GM23338 (cell line): Measurements from ENCODE around the gene SMG9. TPM values are rescaled to one million over a fixed set of nuclear protein-coding genes. Genes with fewer than 3 reads are reported as not detected.

ENCODE experiments used
- ATAC-seq: fragments of 200-7000 bp; cut with Tn5 transposase; 3 replicates; pipeline ENCODE4 v1.9.1; 2020
- DNase-seq: peaks from one replicate; pipeline ENCODE4 v3.0.0-alpha.2; 2015; ENCODE audit warnings: low spot score
- H2AFZ ChIP-seq: fragments of 200-600 bp; sonication (generic); 2 replicates; pipeline ENCODE4 v1.8.0; 2016; ENCODE audit warnings: antibody characterized with exemption, mild to moderate bottlenecking, moderate library complexity
- H3F3A ChIP-seq: fragments of 200-600 bp; sonication (generic); replicated peaks from 2 replicates; pipeline ENCODE4 v1.8.0; 2017; ENCODE audit warnings: antibody characterized with exemption, mixed run types, low read depth
- H3K27ac ChIP-seq: fragments of 200-600 bp; sonication (generic); 2 replicates; pipeline ENCODE4 v1.6.1; 2016; ENCODE audit warnings: low read depth
- H3K27me3 ChIP-seq: fragments of 200-600 bp; sonication (generic); 2 replicates; pipeline ENCODE4 v1.8.0; 2016; ENCODE audit warnings: mild to moderate bottlenecking, mixed run types, moderate library complexity; ENCODE audit not compliant: insufficient read depth
- H3K36me3 ChIP-seq: fragments of 200-600 bp; sonication (generic); 2 replicates; pipeline ENCODE4 v1.8.0; 2016; ENCODE audit warnings: mild to moderate bottlenecking; ENCODE audit not compliant: insufficient read depth
- H3K4me1 ChIP-seq: fragments of 200-600 bp; sonication (generic); 2 replicates; pipeline ENCODE4 v1.8.0; 2016; ENCODE audit warnings: mild to moderate bottlenecking, moderate library complexity; ENCODE audit not compliant: insufficient read depth
- H3K4me2 ChIP-seq: fragments of 200-600 bp; sonication (generic); 2 replicates; pipeline ENCODE4 v1.7.1; 2017; ENCODE audit warnings: mixed run types
- H3K4me3 ChIP-seq: fragments of 200-600 bp; sonication (generic); 2 replicates; pipeline ENCODE4 v1.6.1; 2016; ENCODE audit warnings: mixed run types
- H3K79me2 ChIP-seq: fragments of 200-600 bp; sonication (generic); replicated peaks from 2 replicates; pipeline ENCODE4 v1.8.0; 2017; ENCODE audit warnings: mild to moderate bottlenecking; ENCODE audit not compliant: insufficient read depth
- H3K9me2 ChIP-seq: fragments of 200-600 bp; sonication (generic); 2 replicates; pipeline ENCODE4 v1.8.0; 2017; ENCODE audit not compliant: insufficient read depth
- H4K20me1 ChIP-seq: fragments of 200-600 bp; sonication (generic); replicated peaks from 2 replicates; pipeline ENCODE4 v1.8.0; 2017; ENCODE audit warnings: mild to moderate bottlenecking; ENCODE audit not compliant: insufficient read depth
- H3K27ac Mint-ChIP-seq: 2 replicates; pipeline ENCODE4 v1.8.0; 2020; ENCODE audit warnings: inconsistent platforms, mild to moderate bottlenecking, moderate library complexity, mixed read lengths
- H3K27me3 Mint-ChIP-seq: 3 replicates; pipeline ENCODE4 v1.8.0; 2022; ENCODE audit warnings: low read depth, mild to moderate bottlenecking, moderate library complexity, mixed read lengths, inconsistent platforms; ENCODE audit not compliant: insufficient read depth, poor library complexity
- H3K36me3 Mint-ChIP-seq: 3 replicates; pipeline ENCODE4 v1.8.0; 2021; ENCODE audit warnings: low read depth, mild to moderate bottlenecking, inconsistent platforms, moderate library complexity, mixed read lengths
- H3K4me1 Mint-ChIP-seq: 3 replicates; pipeline ENCODE4 v1.8.0; 2020; ENCODE audit warnings: mild to moderate bottlenecking, inconsistent platforms, mixed read lengths
- H3K4me3 Mint-ChIP-seq: 3 replicates; pipeline ENCODE4 v1.8.0; 2021; ENCODE audit warnings: moderate library complexity, mild to moderate bottlenecking, inconsistent platforms, mixed read lengths
- H3K9me3 Mint-ChIP-seq: 3 replicates; pipeline ENCODE4 v1.8.0; 2020; ENCODE audit warnings: moderate library complexity, mild to moderate bottlenecking, inconsistent platforms, mixed read lengths
- CREB1 ChIP-seq: fragments of 250-450 bp; sonication (Bioruptor Pico); IDR thresholded peaks from 2 replicates; pipeline ENCODE4 v1.5.0; 2020; ENCODE audit warnings: low read depth, mild to moderate bottlenecking, moderate library complexity
- CTCF ChIP-seq, 2 experiments: fragments of 200-600 bp in 1 of 2; sonication (generic) in 1 of 2; conservative IDR thresholded peaks; 2 replicates each; pipeline versions ENCODE4 v1.5.1 to v1.6.1; 2016 to 2017; ENCODE audit warnings: antibody characterized with exemption in 2 of 2, low read depth in 2 of 2, mild to moderate bottlenecking in 2 of 2, moderate library complexity in 1 of 2
- ETS1 ChIP-seq: IDR thresholded peaks from 2 replicates; pipeline ENCODE4 v1.6.1; 2016; ENCODE audit warnings: antibody characterized with exemption
- EZH2 ChIP-seq: fragments of 200-600 bp; sonication (generic); IDR thresholded peaks from one replicate; pipeline ENCODE4 v1.8.0; 2017; ENCODE audit warnings: antibody characterized with exemption, mild to moderate bottlenecking, low read depth; ENCODE audit not compliant: unreplicated experiment
- JUNB ChIP-seq: IDR thresholded peaks from one replicate; pipeline ENCODE4 v1.6.1; 2016; ENCODE audit warnings: antibody characterized with exemption; ENCODE audit not compliant: unreplicated experiment
- NANOG ChIP-seq: IDR thresholded peaks from 2 replicates; pipeline ENCODE4 v1.6.1; 2016; ENCODE audit warnings: antibody characterized with exemption, borderline replicate concordance
- POLR2AphosphoS5 ChIP-seq: IDR thresholded peaks from 2 replicates; pipeline ENCODE4 v1.6.1; 2016; ENCODE audit warnings: antibody characterized with exemption, low read depth
- REST ChIP-seq: IDR thresholded peaks from one replicate; pipeline ENCODE4 v1.6.1; 2018; ENCODE audit warnings: antibody characterized with exemption; ENCODE audit not compliant: unreplicated experiment
- STAT1 ChIP-seq: IDR thresholded peaks from one replicate; pipeline ENCODE4 v1.6.1; 2016; ENCODE audit warnings: antibody characterized with exemption; ENCODE audit not compliant: unreplicated experiment
- ZNF114 ChIP-seq: fragments of 250-450 bp; sonication (Bioruptor Pico); IDR thresholded peaks from 2 replicates; pipeline ENCODE4 v1.5.0; 2020; ENCODE audit warnings: mild to moderate bottlenecking, moderate library complexity
- ZNF331 ChIP-seq: fragments of 250-450 bp; sonication (Bioruptor Pico); IDR thresholded peaks from 2 replicates; pipeline ENCODE4 v1.5.0; 2020; ENCODE audit warnings: low read depth, mild to moderate bottlenecking, moderate library complexity
- polyA plus RNA-seq: library from polyadenylated mRNA; unstranded; fragments of >200 nt; fragmentation: Nextera tagmentation; extraction: Ambion mirVana; gene quantifications from 2 replicates; pipeline ENCODE4 v1.2.1, GENCODE V29; 2016
- total RNA-seq: library from RNA; depleted of rRNA; stranded (reverse); fragments of >200 nt; shearing (Covaris generic); gene quantifications from 2 replicates; pipeline ENCODE4 v1.2.3, GENCODE V29; 2014

SMG9 gene
- total and polyA plus RNA-seq, 2 experiments from 2014 or later = 13.2 to 14.0 TPM

- TF ChIP-seq EZH2 = no peak
- no peak for TF ChIP-seq REST
- TF ChIP-seq CREB1 = no peak
- TF ChIP-seq ZNF114 = no peak
- TF ChIP-seq ETS1 = no peak
- TF ChIP-seq STAT1 = no peak
- TF ChIP-seq JUNB = no peak
- no peak for TF ChIP-seq NANOG
- TF ChIP-seq POLR2AphosphoS5 = no peak
- TF ChIP-seq ZNF331 (CRISPR knock-in tag) = no peak
These were observed 54.3 kb downstream of the SMG9 start (continued) for GRCh38 chr19:43700395-43701000.

- no peaks in the 10 kb centered on the region for H3K4me1 ChIP-seq
- Mint-ChIP-seq H3K36me3 (no peaks in the 10 kb centered on the region), H3K9me3 (no peaks in the 10 kb centered on the region; the same call in 1 of the 3 replicates), H3K27me3 (peaks cover 21% of the 10 kb centered on the region), H3K4me1 (peaks cover 6% of the 10 kb centered on the region; the same call in 2 of the 3 replicates), H3K4me3 (peak overlapping the region; percentile 44), H3K27ac (no peak overlapping the region)
- H2AFZ ChIP-seq = peak overlapping the region; percentile 66; the same call in 1 of the 2 replicates
- peaks cover 24% of the 10 kb centered on the region for H3K27me3 ChIP-seq
- H3K79me2 ChIP-seq = no peaks in the 10 kb centered on the region
- peak; percentile 93 for DNase-seq
- no peaks in the 10 kb centered on the region; the same call in 1 of the 2 replicates for H4K20me1 ChIP-seq
- peak overlapping the region; percentile 57 for H3K4me3 ChIP-seq
- H3F3A ChIP-seq = no peaks in the 10 kb centered on the region
- ATAC-seq = peak; percentile 98
- H3K9me2 ChIP-seq = no peaks in the 10 kb centered on the region
- peak overlapping the region; percentile 78 for H3K4me2 ChIP-seq
- no peaks in the 10 kb centered on the region for H3K36me3 ChIP-seq
- no peak overlapping the region for H3K27ac ChIP-seq
- TF ChIP-seq STAT1 (no peak), CTCF (conservative IDR thresholded peaks at IDR 0.05; ENCODE audit: low read depth in 2 of 2) (peak; percentile 29 to 67; a peak in 2 of 4 replicates), ZNF114 (no peak), POLR2AphosphoS5 (no peak)
These were observed 55.0 kb downstream of the SMG9 start for GRCh38 chr19:43699506-43700394.
